ENCODE measurements around the gene PCNX2. TPM values are rescaled to one million over a fixed set of nuclear protein-coding genes. Genes with fewer than 3 reads are reported as not detected.

The PCNX2 gene
- total RNA-seq, 1 experiment from 2014 or later = 63.4 TPM

- Mint-ChIP-seq H3K36me3 (ENCODE audit: insufficient read depth, unreplicated experiment) (peaks cover 6% of the 10 kb centered on the region), H3K27me3 (ENCODE audit: unreplicated experiment) (no peaks in the 10 kb centered on the region), H3K4me1 (ENCODE audit: low read depth, unreplicated experiment) (no peaks in the 10 kb centered on the region), H3K27ac (ENCODE audit: unreplicated experiment) (no peak overlapping the region), H3K4me3 (ENCODE audit: low read depth, unreplicated experiment) (no peak overlapping the region), H3K9me3 (ENCODE audit: low read depth, unreplicated experiment) (no peaks in the 10 kb centered on the region)
- intact Hi-C loops (cut with micrococcal nuclease; ENCODE audit: unreplicated experiment) = no loop called here
- CTCF ChIA-PET = no interaction called here
- no peak for TF ChIP-seq CTCF (IDR thresholded peaks at IDR 0.05; ENCODE audit: unreplicated experiment)
- BruUV-seq (replicated peaks) = no TSS peak
- no peak for DNase-seq
These were observed 279.6 kb downstream of the PCNX2 start for GRCh38 chr1:233015965-233016364.

- Mint-ChIP-seq H3K27ac (ENCODE audit: unreplicated experiment) (no peak overlapping the region), H3K4me1 (ENCODE audit: low read depth, unreplicated experiment) (no peaks in the 10 kb centered on the region), H3K36me3 (ENCODE audit: insufficient read depth, unreplicated experiment) (peaks cover 6% of the 10 kb centered on the region), H3K27me3 (ENCODE audit: unreplicated experiment) (no peaks in the 10 kb centered on the region), H3K9me3 (ENCODE audit: low read depth, unreplicated experiment) (no peaks in the 10 kb centered on the region), H3K4me3 (ENCODE audit: low read depth, unreplicated experiment) (no peak overlapping the region)
- CTCF ChIA-PET = interaction anchor here (0.6 kb wide), 1 partner anchor 230 kb away, joined by 3 read pairs; no protein-coding TSS in a partner anchor
- no peak for DNase-seq
- no TSS peak for BruUV-seq (replicated peaks)
- no peak for TF ChIP-seq CTCF (IDR thresholded peaks at IDR 0.05; ENCODE audit: unreplicated experiment)
- intact Hi-C loops (cut with micrococcal nuclease; ENCODE audit: unreplicated experiment) = no loop called here
These were observed 283.5 kb downstream of the PCNX2 start for GRCh38 chr1:233012021-233012420.

- no peak overlapping the region for H3K27ac Mint-ChIP-seq (ENCODE audit: unreplicated experiment)
- no peak for DNase-seq
- TF ChIP-seq CTCF (IDR thresholded peaks at IDR 0.05; ENCODE audit: unreplicated experiment) = no peak
- H3K36me3 Mint-ChIP-seq (ENCODE audit: insufficient read depth, unreplicated experiment) = peaks cover 6% of the 10 kb centered on the region
- no peak overlapping the region for H3K4me3 Mint-ChIP-seq (ENCODE audit: low read depth, unreplicated experiment)
- BruUV-seq (replicated peaks) = no TSS peak
- no peaks in the 10 kb centered on the region for H3K27me3 Mint-ChIP-seq (ENCODE audit: unreplicated experiment)
- CTCF ChIA-PET = no interaction called here
- H3K9me3 Mint-ChIP-seq (ENCODE audit: low read depth, unreplicated experiment) = no peaks in the 10 kb centered on the region
- intact Hi-C loops (cut with micrococcal nuclease; ENCODE audit: unreplicated experiment) = no loop called here
- no peaks in the 10 kb centered on the region for H3K4me1 Mint-ChIP-seq (ENCODE audit: low read depth, unreplicated experiment)
These were observed 285.4 kb downstream of the PCNX2 start for GRCh38 chr1:233010146-233010545.

GRCh38 chr1:233006541-233006973, 289.0 kb downstream of the PCNX2 start:
- no peaks in the 10 kb centered on the region for H3K36me3 Mint-ChIP-seq (ENCODE audit: insufficient read depth, unreplicated experiment)
- no TSS peak for BruUV-seq (replicated peaks)
- H3K4me1 Mint-ChIP-seq (ENCODE audit: low read depth, unreplicated experiment) = no peaks in the 10 kb centered on the region
- no peak overlapping the region for H3K4me3 Mint-ChIP-seq (ENCODE audit: low read depth, unreplicated experiment)
- intact Hi-C loops (cut with micrococcal nuclease; ENCODE audit: unreplicated experiment) = no loop called here
- CTCF ChIA-PET = no interaction called here
- TF ChIP-seq CTCF (IDR thresholded peaks at IDR 0.05; ENCODE audit: unreplicated experiment) = no peak
- no peaks in the 10 kb centered on the region for H3K27me3 Mint-ChIP-seq (ENCODE audit: unreplicated experiment)
- peaks cover 4% of the 10 kb centered on the region for H3K9me3 Mint-ChIP-seq (ENCODE audit: low read depth, unreplicated experiment)
- H3K27ac Mint-ChIP-seq (ENCODE audit: unreplicated experiment) = no peak overlapping the region
- DNase-seq = no peak

Data from Calu3 (cell line).